Activated CD8-positive, alpha-beta memory T cell treated with anti-CD3 and anti-CD28 coated beads for 1 hour (primary cell): ENCODE results near the gene ZNF653.
A peak's percentile ranks its signal among the peaks of the same experiment; 100 is the strongest.
"Not testable (repeated sequence)": the region's sequence is repeated elsewhere in the genome, so short reads cannot be mapped to it uniquely, and the experiment has no call there.

ENCODE experiments used
- DNase-seq, 2 donors: peaks; one replicate each; pipeline ENCODE4 v3.0.0-alpha.2; 2020; ENCODE audit warnings: low read depth in 1 of 2; ENCODE audit errors: extremely low read depth in 1 of 2

ZNF653 gene

GRCh38 chr19:11482384-11483050 lies 23.1 kb downstream of the ZNF653 start:
- peak; percentile 25 to 83 for DNase-seq

GRCh38 chr19:11481534-11482383 lies 23.9 kb downstream of the ZNF653 start:
- peak; percentile 22 to 27 for DNase-seq

- DNase-seq = no peak
Measured at GRCh38 chr19:11480715-11481533, 24.7 kb downstream of the ZNF653 start, which contains the start of gene ELAVL3. ELAVL3 (minus strand) TSS chr19:11481046; CDS start chr19:11480608, 438 bp downstream.

GRCh38 chr19:11479898-11480714 lies 25.5 kb downstream of the ZNF653 start:
- no peak for DNase-seq

GRCh38 chr19:11479090-11479897 lies 26.3 kb downstream of the ZNF653 start:
- DNase-seq = no peak

GRCh38 chr19:11478167-11479089 lies 27.2 kb downstream of the ZNF653 start:
- no peak for DNase-seq

GRCh38 chr19:11475861-11476260 lies 29.8 kb downstream of the ZNF653 start:
- DNase-seq = no peak

- DNase-seq = not testable (repeated sequence)
Measured at GRCh38 chr19:11475343-11475742, 30.3 kb downstream of the ZNF653 start.

GRCh38 chr19:11473725-11474124 lies 31.9 kb downstream of the ZNF653 start:
- no peak for DNase-seq

GRCh38 chr19:11468266-11468845 lies 37.3 kb downstream of the ZNF653 start:
- not testable (repeated sequence) for DNase-seq

- DNase-seq = no peak
Measured at GRCh38 chr19:11465600-11465999, 40.0 kb downstream of the ZNF653 start.

- no peak for DNase-seq
Measured at GRCh38 chr19:11464333-11465265, 41.0 kb downstream of the ZNF653 start.

GRCh38 chr19:11463391-11463790 lies 42.2 kb downstream of the ZNF653 start:
- no peak for DNase-seq

GRCh38 chr19:11461453-11461852 lies 44.2 kb downstream of the ZNF653 start:
- DNase-seq = no peak

- DNase-seq = no peak
Measured at GRCh38 chr19:11460207-11460606, 45.4 kb downstream of the ZNF653 start.

- not testable (repeated sequence) for DNase-seq
Measured at GRCh38 chr19:11458912-11459311, 46.7 kb downstream of the ZNF653 start.
